Ascending aorta (tissue), 2 donors: ENCODE results near the gene ASXL1. TPM values are rescaled to one million over a fixed set of nuclear protein-coding genes. Genes with fewer than 3 reads are reported as not detected.

ENCODE experiments used
- DNase-seq, 2 donors: peaks; one replicate each; pipeline ENCODE4 v3.0.0-alpha.2; 2019; ENCODE audit warnings: low spot score in 2 of 2
- H3K27ac ChIP-seq, 2 donors: fragments of 200-600 bp; sonication (generic); one replicate each; pipeline ENCODE4 v1.5.1; 2016 to 2017; ENCODE audit warnings: mild to moderate bottlenecking in 1 of 2
- H3K27me3 ChIP-seq: fragments of 200-600 bp; sonication (generic); one replicate; pipeline ENCODE4 v1.5.1; 2017
- H3K36me3 ChIP-seq, 2 donors: fragments of 200-600 bp; sonication (generic); one replicate each; pipeline ENCODE4 v1.5.1; 2016
- H3K4me1 ChIP-seq, 2 donors: fragments of 200-600 bp; sonication (generic); one replicate each; pipeline ENCODE4 v1.5.1; 2016 to 2017; ENCODE audit warnings: mild to moderate bottlenecking in 1 of 2
- H3K4me3 ChIP-seq, 2 donors: fragments of 200-600 bp; sonication (generic); one replicate each; pipeline ENCODE4 v1.5.1; 2016 to 2017; ENCODE audit warnings: mild to moderate bottlenecking in 1 of 2
- H3K9me3 ChIP-seq, 2 donors: fragments of 200-600 bp; sonication (generic); one replicate each; pipeline ENCODE4 v1.5.1; 2016
- CTCF ChIP-seq, 3 experiments: fragments of 200-600 bp in 2 of 3; fragments of 450-650 bp in 1 of 3; sonication (generic) in 2 of 3; IDR thresholded peaks; one replicate each; pipeline ENCODE4 v1.5.1; 2016 to 2019; ENCODE audit warnings: antibody characterized with exemption in 3 of 3, mild to moderate bottlenecking in 1 of 3, moderate library complexity in 1 of 3
- intact Hi-C: fragments of 100-400 bp; cut with DNase I; formaldehyde crosslinking; loops from one replicate; pipeline ENCODE4 v1.15.1; 2023
- total RNA-seq: library from RNA; depleted of rRNA; stranded (reverse); fragments of >200 nt; gene quantifications from one replicate; pipeline ENCODE4 v1.1.0, GENCODE V29; 2016

Gene ASXL1
- total RNA-seq, 1 donor from 2014 or later: 37.4 TPM

GRCh38 chr20:32474009-32474716 is 116.0 kb downstream of the ASXL1 start:
- intact Hi-C loops: no loop called here
- Histone ChIP-seq H3K4me3 (peak overlapping the region; percentile 43 to 59), H3K36me3 (no peaks in the 10 kb centered on the region), H3K9me3 (no peaks in the 10 kb centered on the region), H3K27me3 (no peaks in the 10 kb centered on the region), H3K4me1 (peaks cover 10 to 20% of the 10 kb centered on the region in 2 donors), H3K27ac (peak overlapping the region; percentile 60 to 61)
- no peak for TF ChIP-seq CTCF (IDR thresholded peaks at IDR 0.05)
- DNase-seq: no peak

- intact Hi-C loops: no loop called here
- peak overlapping the region; percentile 60 to 61 for H3K27ac ChIP-seq
- no peaks in the 10 kb centered on the region for H3K27me3 ChIP-seq
- no peaks in the 10 kb centered on the region for H3K9me3 ChIP-seq
- DNase-seq: no peak
- peaks cover 10 to 20% of the 10 kb centered on the region in 2 donors for H3K4me1 ChIP-seq
- H3K4me3 ChIP-seq: peak overlapping the region; percentile 43 to 59
- TF ChIP-seq CTCF (IDR thresholded peaks at IDR 0.05): no peak
- no peaks in the 10 kb centered on the region for H3K36me3 ChIP-seq
Observed at GRCh38 chr20:32474717-32474966, 116.5 kb downstream of the ASXL1 start.

- Histone ChIP-seq H3K36me3 (no peaks in the 10 kb centered on the region), H3K4me1 (peaks cover 10 to 20% of the 10 kb centered on the region in 2 donors), H3K4me3 (peak overlapping the region; percentile 43 to 59), H3K27ac (peak overlapping the region; percentile 60 to 61), H3K27me3 (no peaks in the 10 kb centered on the region), H3K9me3 (no peaks in the 10 kb centered on the region)
- DNase-seq: peak; percentile 48 to 86
- no peak for TF ChIP-seq CTCF (IDR thresholded peaks at IDR 0.05)
- intact Hi-C loops: no loop called here
Observed at GRCh38 chr20:32474967-32475811, 117.1 kb downstream of the ASXL1 start.

GRCh38 chr20:32476684-32477593 is 118.8 kb downstream of the ASXL1 start:
- no peak for TF ChIP-seq CTCF (IDR thresholded peaks at IDR 0.05)
- intact Hi-C loops: no loop called here
- Histone ChIP-seq H3K9me3 (no peaks in the 10 kb centered on the region), H3K36me3 (no peaks in the 10 kb centered on the region), H3K27me3 (no peaks in the 10 kb centered on the region), H3K4me3 (no peak overlapping the region), H3K27ac (no peak overlapping the region), H3K4me1 (peaks cover 10 to 24% of the 10 kb centered on the region in 2 donors)
- DNase-seq: no peak

- Histone ChIP-seq H3K27ac (no peak overlapping the region), H3K9me3 (no peaks in the 10 kb centered on the region), H3K4me3 (no peak overlapping the region), H3K4me1 (peaks cover 10 to 29% of the 10 kb centered on the region in 2 donors), H3K36me3 (no peaks in the 10 kb centered on the region), H3K27me3 (no peaks in the 10 kb centered on the region)
- no peak for DNase-seq
- intact Hi-C loops: no loop called here
- no peak for TF ChIP-seq CTCF (IDR thresholded peaks at IDR 0.05)
Observed at GRCh38 chr20:32477594-32478512, 119.7 kb downstream of the ASXL1 start.
